ENCODE results near the gene KRTAP6-3. TPM values are rescaled to one million over a fixed set of nuclear protein-coding genes. Genes with fewer than 3 reads are reported as not detected.

The KRTAP6-3 gene
- total RNA-seq, 3 donors from 2014 or later (not counting 1 experiment from before 2014, with no cell fraction given) = not detected

DNA sequence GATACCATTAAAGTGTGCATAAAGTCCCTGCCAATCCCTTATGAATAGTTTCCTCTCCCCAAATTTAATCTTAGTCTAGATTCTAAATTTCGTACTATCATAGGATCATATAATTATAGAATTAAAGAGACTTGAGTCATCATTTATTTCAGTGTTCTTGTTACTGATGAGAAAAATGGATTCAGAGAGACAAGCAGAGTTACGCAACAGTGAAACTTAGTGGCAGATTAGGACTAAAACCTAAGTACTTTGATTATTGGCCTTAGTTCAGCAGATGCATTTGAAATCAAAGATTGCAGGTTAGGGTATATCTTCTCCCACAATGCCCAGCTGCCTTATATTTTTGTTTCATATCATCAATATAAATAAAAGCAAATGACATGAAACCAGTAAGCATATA is 30.3 kb upstream of the KRTAP6-3 start:
- no peaks in the 10 kb centered on the region for H3K27me3 Mint-ChIP-seq (ENCODE audit: low read depth in 2 of 2)
- TF ChIP-seq, protein P1, sequence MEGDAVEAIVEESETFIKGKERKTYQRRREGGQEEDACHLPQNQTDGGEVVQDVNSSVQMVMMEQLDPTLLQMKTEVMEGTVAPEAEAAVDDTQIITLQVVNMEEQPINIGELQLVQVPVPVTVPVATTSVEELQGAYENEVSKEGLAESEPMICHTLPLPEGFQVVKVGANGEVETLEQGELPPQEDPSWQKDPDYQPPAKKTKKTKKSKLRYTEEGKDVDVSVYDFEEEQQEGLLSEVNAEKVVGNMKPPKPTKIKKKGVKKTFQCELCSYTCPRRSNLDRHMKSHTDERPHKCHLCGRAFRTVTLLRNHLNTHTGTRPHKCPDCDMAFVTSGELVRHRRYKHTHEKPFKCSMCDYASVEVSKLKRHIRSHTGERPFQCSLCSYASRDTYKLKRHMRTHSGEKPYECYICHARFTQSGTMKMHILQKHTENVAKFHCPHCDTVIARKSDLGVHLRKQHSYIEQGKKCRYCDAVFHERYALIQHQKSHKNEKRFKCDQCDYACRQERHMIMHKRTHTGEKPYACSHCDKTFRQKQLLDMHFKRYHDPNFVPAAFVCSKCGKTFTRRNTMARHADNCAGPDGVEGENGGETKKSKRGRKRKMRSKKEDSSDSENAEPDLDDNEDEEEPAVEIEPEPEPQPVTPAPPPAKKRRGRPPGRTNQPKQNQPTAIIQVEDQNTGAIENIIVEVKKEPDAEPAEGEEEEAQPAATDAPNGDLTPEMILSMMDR (IDR thresholded peaks at IDR 0.05) = no peak
- Histone ChIP-seq H3K4me1 (ENCODE audit: control insufficient read depth, insufficient read depth, low read length) (no peaks in the 10 kb centered on the region), H3K9me3 (ENCODE audit: control insufficient read depth, insufficient read depth, low read length) (no peaks in the 10 kb centered on the region), H3K27me3 (ENCODE audit: control insufficient read depth, insufficient read depth, low read length) (no peaks in the 10 kb centered on the region), H3K27ac (ENCODE audit: low read length) (no peak overlapping the region), H3K4me3 (ENCODE audit: low read length) (no peak overlapping the region), H3K36me3 (ENCODE audit: control insufficient read depth, insufficient read depth, low read length) (no peaks in the 10 kb centered on the region)
- no peaks in the 10 kb centered on the region for H3K36me3 Mint-ChIP-seq
- no peak for DNase-seq
- intact Hi-C loops (cut with micrococcal nuclease) = no loop called here
- WGBS (ENCODE audit: insufficient coverage) = 88% methylated on average over 1 of the region's 2 CpGs
- H3K4me3 Mint-ChIP-seq = no peak overlapping the region
- peaks cover 8 to 11% of the 10 kb centered on the region in 2 donors for H3K9me3 Mint-ChIP-seq
- H3K4me1 Mint-ChIP-seq = no peaks in the 10 kb centered on the region
- H3K27ac Mint-ChIP-seq = no peak overlapping the region
- no peak for ATAC-seq

DNA sequence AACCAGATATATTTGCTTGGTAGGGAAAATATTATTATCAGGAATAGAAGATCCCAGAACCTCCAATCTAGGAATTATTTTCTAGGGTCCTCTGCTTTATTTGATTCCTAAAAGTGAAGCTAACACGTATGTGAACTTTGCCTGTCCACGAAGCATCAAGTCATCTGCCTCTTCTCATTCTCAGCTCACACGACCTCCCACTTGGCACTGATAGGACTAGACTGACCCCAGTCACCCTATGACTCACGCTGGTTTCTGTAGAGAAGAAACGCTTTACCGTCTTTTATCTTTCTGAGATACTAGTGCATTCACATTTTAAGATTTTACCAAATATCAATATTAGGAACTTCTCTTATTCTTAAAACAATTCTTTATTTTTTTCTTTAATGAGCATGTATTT is 29.2 kb upstream of the KRTAP6-3 start:
- intact Hi-C loops (cut with micrococcal nuclease) = no loop called here
- no peak for ATAC-seq
- Histone ChIP-seq H3K27me3 (ENCODE audit: control insufficient read depth, insufficient read depth, low read length) (no peaks in the 10 kb centered on the region), H3K27ac (ENCODE audit: low read length) (no peak overlapping the region), H3K9me3 (ENCODE audit: control insufficient read depth, insufficient read depth, low read length) (no peaks in the 10 kb centered on the region), H3K4me3 (ENCODE audit: low read length) (no peak overlapping the region), H3K4me1 (ENCODE audit: control insufficient read depth, insufficient read depth, low read length) (no peaks in the 10 kb centered on the region), H3K36me3 (ENCODE audit: control insufficient read depth, insufficient read depth, low read length) (no peaks in the 10 kb centered on the region)
- H3K27ac Mint-ChIP-seq = no peak overlapping the region
- 61% methylated on average over 6 of the region's 6 CpGs for WGBS (ENCODE audit: insufficient coverage)
- peaks cover 8% of the 10 kb centered on the region in 2 donors for H3K9me3 Mint-ChIP-seq
- TF ChIP-seq, protein P1 (IDR thresholded peaks at IDR 0.05) = no peak
- no peaks in the 10 kb centered on the region for H3K27me3 Mint-ChIP-seq (ENCODE audit: low read depth in 2 of 2)
- DNase-seq = no peak
- H3K36me3 Mint-ChIP-seq = no peaks in the 10 kb centered on the region
- no peaks in the 10 kb centered on the region for H3K4me1 Mint-ChIP-seq
- no peak overlapping the region for H3K4me3 Mint-ChIP-seq

DNA sequence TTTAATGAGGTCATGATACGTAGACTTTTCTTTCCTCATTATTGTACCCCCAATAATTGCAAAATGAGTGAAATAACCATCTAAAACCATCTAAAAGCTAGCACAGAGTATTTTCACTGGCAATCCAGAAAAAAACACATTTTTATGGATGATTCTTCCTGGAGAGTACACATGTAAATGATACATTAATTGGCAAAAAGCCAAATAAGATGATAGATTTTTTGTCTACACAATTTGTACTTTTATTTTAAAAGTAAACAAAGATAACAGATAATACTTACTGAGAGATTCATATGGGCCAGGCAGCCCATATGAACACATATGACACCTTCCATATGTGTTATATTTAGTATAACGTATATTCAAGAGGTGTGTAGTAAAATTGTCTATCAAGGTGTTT is 28.6 kb upstream of the KRTAP6-3 start:
- no peaks in the 10 kb centered on the region for H3K4me1 ChIP-seq (ENCODE audit: control insufficient read depth, insufficient read depth, low read length)

DNA sequence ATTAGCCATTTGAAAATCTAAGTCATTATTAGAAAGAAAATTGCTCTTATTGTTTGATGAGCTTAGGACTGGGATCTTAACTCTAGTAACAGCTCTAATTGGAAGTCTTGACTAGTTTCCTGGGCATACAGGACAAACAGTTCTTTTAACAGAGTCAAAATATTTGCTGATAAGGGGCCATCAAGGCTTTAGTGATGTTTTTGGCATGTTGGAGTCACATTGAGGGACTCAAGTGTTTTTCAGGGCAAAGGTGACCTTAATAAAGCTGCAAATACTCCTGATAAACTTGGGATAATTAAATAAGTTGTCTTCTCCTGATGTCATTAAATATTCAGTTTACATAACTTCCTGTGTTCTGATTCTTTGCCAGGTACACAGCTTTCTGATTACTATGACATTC is 24.6 kb upstream of the KRTAP6-3 start:
- ATAC-seq (no peak), DNase-seq (no peak)
- Histone ChIP-seq H3K36me3 (ENCODE audit: control insufficient read depth, insufficient read depth, low read length) (no peaks in the 10 kb centered on the region), H3K9me3 (ENCODE audit: control insufficient read depth, insufficient read depth, low read length) (peaks cover 3% of the 10 kb centered on the region), H3K27ac (ENCODE audit: low read length) (no peak overlapping the region), H3K4me3 (ENCODE audit: low read length) (no peak overlapping the region), H3K27me3 (ENCODE audit: control insufficient read depth, insufficient read depth, low read length) (no peaks in the 10 kb centered on the region), H3K4me1 (ENCODE audit: control insufficient read depth, insufficient read depth, low read length) (no peaks in the 10 kb centered on the region)
- H3K4me3 Mint-ChIP-seq = no peak overlapping the region
- H3K9me3 Mint-ChIP-seq = peaks cover 9 to 15% of the 10 kb centered on the region in 2 donors
- H3K4me1 Mint-ChIP-seq = no peaks in the 10 kb centered on the region
- no peaks in the 10 kb centered on the region for H3K27me3 Mint-ChIP-seq (ENCODE audit: low read depth in 2 of 2)
- TF ChIP-seq, protein P1 (IDR thresholded peaks at IDR 0.05) = no peak
- no peak overlapping the region for H3K27ac Mint-ChIP-seq
- H3K36me3 Mint-ChIP-seq = no peaks in the 10 kb centered on the region
- intact Hi-C loops (cut with micrococcal nuclease) = no loop called here

More for the DNA sequence above, 28.6 kb upstream of the KRTAP6-3 start:
- peaks cover under 1% of the 10 kb centered on the region for H3K9me3 ChIP-seq (ENCODE audit: control insufficient read depth, insufficient read depth, low read length)
- no peak overlapping the region for H3K4me3 ChIP-seq (ENCODE audit: low read length)
- H3K36me3 Mint-ChIP-seq = no peaks in the 10 kb centered on the region
- H3K4me3 Mint-ChIP-seq = no peak overlapping the region
- H3K27me3 Mint-ChIP-seq (ENCODE audit: low read depth in 2 of 2) = no peaks in the 10 kb centered on the region
- intact Hi-C loops (cut with micrococcal nuclease) = no loop called here
- no peaks in the 10 kb centered on the region for H3K36me3 ChIP-seq (ENCODE audit: control insufficient read depth, insufficient read depth, low read length)
- peaks cover 8% of the 10 kb centered on the region in 2 donors for H3K9me3 Mint-ChIP-seq
- ATAC-seq (no peak), DNase-seq (no peak)
- TF ChIP-seq, protein P1 (IDR thresholded peaks at IDR 0.05) = no peak
- no peak overlapping the region for H3K27ac Mint-ChIP-seq
- no peak overlapping the region for H3K27ac ChIP-seq (ENCODE audit: low read length)
- 93% methylated on average over 1 of the region's 2 CpGs for WGBS (ENCODE audit: insufficient coverage)
- H3K27me3 ChIP-seq (ENCODE audit: control insufficient read depth, insufficient read depth, low read length) = no peaks in the 10 kb centered on the region
- H3K4me1 Mint-ChIP-seq = no peaks in the 10 kb centered on the region
